GM21390 (cell line): ENCODE measurements around the gene SLC43A2.
"Not testable (repeated sequence)": the region's sequence is repeated elsewhere in the genome, so short reads cannot be mapped to it uniquely, and the experiment has no call there.

Source experiments
- ATAC-seq: cut with Tn5 transposase; IDR thresholded peaks from one replicate; pipeline ENCODE4 v1.9.1; 2021; ENCODE audit not compliant: unreplicated experiment

SLC43A2 gene

DNA sequence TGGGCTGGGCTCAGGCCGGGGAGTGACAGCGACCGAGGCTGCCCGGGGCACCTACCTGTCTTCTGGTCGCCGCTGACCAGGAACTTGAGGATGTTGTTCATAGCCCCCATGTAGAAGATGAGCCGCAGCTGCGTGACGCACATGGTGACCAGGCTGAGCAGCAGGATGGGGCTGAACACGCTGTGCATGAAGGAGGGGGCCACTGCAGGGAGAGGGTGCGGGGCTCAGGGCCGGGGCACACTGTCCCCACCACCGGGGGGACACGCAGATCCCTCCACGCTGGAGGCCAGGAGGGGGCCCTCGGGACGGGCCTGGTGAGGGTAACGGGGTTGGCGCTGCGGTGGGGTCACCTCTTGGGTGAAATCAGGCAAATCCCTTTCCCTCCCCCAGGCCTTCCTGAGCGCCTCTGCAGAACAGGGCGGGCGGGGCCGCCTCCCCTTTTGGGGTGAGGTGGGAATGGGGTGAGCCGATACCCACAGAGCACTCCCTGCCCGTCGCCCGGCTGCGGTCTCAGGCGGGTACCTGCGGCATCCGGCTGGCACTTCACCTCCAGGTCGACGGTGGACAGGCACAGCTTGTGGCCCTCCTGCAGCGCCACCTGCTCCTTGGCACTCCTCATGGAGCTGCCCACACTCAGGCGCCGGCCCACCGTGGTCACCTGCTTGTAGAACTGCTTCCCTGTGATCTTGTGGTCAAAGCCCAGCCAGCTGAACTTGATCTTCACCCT, 37.7 kb downstream of the SLC43A2 start:
- no peak for ATAC-seq

DNA sequence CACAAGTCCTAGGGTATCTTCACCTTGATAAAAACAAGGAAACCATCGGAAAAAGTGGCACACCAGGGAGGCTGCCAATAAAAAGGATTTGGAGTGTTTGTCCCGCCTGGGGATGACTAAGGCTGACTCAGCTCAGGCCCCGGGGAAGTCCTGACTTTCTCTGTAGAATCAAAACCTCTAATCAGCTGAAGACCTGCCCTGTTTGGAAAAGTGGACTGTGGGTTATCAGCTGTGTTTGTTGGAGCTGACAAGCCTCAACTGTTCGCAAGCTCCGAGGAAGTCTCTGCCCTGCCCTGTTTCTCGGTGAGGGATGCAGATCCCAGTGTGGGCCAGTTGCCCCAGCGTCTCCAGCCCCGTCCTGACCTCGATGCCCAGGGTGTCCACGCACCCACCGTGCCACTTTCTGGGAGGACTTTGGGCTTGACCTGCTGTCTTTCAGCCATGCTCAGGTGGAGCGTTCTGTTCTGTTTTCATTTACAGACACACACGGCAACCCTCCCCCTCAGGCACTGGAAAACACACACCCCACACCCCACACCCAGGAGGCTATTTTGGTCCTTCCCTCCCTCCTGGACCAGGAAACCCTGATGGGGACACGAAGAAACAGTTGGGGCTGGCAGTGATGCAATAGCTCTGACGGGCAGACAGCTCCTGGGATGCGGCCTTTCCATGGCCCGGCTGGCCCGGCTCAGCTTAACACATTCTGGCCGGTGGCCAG, 38.4 kb downstream of the SLC43A2 start:
- no peak for ATAC-seq

DNA sequence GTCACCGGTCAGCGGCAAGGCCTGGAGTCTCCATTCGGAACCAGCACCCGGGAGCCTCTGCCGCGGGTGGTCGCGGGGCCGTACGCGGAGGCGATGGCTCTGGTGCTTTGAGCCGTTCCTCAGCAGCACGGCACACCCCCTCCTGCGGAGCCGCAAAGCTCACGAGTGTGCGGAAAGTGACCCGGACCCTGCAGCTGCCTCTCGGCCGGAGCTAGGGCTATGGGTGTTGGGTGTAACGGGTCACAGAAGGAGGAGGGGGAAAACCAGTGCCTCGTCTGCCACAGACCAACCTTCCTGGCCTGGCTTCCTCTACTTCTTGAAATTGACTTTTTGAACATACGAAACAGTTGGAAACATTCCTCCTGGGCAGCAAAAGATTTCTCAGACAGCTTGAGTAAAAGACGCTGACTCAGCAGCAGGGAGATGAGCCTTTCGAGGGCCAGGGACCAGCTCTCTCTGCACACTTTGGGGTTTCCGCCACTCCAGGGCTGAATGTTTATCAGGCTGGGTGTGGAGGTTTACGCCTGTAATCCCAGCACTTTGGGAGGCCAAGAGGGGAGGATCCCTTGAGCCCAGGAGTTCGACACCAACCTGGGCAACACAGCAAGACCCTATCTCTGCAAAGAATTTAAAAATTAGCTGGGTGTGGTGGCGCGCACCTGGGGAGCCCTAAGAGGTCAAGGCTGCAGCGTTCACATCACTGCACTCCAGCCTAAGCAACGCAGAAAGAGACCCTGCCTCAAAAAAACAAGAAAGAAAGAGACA, 39.6 kb downstream of the SLC43A2 start:
- no peak for ATAC-seq

DNA sequence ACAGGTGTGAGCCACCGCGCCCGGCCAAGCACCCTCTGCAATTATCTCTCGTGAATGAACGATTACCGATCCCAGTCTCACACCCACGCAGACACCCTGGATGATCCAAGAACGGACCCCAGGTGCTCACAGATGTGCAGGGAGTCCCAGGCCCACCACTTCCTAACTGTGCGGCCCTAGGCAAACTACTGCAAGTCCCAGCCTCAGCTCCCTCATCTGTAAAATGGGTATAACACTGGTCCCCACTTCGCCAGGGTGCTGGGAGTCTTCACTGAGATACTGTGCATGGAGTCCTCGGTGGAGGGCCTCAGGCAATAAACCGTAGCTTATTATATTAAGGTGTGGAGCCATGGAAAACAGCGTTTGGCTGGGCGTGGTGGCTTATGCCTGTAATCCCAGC, 44.5 kb downstream of the SLC43A2 start:
- no peak for ATAC-seq

DNA sequence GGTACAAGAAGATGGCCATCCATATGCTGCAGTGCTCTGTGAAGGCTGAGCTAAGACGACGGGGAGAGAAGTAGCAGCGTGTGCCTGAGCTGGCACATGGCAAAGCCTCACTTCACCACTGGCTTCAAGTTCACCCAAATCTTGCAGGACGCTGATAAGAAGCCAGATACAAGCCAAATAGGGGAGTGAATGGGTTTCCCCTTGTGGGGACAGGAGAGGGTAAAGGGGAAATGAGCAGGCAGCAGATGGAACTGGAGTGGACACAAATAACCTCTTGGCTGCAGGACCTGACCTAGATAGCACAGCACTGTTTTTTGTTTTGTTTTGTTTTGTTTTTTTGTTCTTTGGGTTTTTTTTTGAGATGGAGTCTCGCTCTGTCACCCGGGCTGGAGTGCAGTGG, 45.1 kb downstream of the SLC43A2 start:
- ATAC-seq: no peak

DNA sequence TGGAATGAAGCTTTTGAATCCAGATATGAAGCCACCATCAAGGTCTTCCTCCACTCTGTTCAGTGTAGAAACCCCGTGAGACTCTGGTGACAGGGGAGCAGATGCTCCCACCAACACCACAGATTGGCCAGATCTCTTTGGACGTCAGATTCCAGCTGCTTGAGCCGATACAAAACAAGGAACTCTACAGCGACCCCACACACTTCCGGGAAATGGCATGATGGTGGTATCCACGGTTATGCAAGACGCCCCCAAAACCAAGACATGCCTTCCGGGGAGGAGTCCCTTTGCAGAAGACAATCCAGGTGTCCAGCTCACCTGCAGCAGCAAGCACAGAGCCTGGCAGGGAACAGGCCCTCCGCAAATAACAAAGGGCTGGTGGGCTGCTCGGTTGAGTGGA, 46.3 kb downstream of the SLC43A2 start:
- ATAC-seq: no peak

DNA sequence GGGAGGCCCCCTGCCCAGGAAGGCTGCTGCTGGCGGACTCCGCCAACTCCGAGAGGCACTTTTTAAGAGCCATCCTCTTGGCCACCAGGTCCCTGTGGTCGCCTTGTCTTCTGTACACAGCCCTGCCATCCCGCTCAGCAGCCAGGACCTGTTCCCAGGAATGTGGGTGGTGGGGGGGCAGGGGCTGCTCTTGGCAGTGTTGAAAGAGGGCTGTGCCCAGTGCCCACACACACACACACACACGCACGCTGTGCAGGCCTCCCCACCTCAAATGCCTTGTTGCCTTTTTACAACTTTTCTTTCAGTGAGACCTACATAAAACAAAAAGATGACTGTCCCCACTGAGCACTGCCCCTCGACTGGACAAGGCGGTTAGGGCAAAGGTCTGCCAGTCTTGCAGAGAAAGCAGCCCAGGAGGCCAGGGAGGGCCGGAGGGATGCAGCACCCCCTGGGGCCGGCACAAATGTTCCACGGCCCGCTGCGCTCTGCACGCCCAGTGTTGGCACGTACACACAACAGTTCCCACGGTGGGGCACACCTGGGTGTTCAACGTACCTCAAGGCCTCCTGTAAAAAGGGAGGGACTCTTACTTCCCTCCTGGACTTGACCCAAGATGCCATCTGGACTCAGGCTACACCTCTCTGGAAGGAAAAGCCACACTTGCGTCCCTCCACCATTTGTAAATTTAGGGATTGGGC, 47.5 kb downstream of the SLC43A2 start:
- no peak for ATAC-seq

DNA sequence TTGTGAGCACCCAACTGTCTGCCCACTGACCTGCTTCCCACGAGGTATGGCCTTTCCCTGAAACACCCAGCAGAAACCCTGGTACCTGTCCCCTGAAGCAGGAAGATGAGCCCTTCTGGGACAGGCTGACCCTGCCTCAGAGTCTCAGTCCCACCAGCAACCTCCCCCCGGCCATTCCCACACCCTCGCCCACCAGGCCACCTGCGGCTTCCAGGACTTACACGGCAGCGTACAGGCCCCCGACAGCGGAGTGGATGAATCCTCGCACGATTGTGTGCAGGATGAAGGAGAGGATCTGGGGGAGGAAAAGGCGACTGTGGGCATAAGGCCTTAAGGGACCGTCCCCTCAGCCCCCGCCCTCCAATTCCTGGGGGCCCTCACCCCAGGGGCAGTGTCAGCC, 50.6 kb downstream of the SLC43A2 start:
- no peak for ATAC-seq

DNA sequence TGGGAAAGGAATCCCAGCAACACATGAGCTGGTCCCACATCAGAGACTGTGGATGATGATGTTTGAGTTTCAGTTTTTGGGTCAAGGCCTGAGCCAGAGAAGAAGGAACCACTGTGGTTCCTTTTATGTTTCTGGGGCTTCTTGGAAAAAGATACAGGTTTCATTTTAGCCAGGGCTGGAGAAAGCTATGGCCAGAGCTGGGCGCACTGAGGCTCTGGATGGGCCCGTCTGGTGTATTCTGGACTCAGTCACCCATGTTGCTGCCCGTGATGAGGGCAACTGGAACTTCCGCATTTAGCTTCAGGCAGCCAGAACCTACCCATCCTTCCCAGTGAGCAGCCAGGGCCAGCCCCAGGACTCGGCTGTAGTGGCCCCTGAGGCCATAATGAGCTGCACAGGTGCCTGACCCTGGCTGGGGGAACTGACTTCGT, 51.0 kb downstream of the SLC43A2 start:
- no peak for ATAC-seq

DNA sequence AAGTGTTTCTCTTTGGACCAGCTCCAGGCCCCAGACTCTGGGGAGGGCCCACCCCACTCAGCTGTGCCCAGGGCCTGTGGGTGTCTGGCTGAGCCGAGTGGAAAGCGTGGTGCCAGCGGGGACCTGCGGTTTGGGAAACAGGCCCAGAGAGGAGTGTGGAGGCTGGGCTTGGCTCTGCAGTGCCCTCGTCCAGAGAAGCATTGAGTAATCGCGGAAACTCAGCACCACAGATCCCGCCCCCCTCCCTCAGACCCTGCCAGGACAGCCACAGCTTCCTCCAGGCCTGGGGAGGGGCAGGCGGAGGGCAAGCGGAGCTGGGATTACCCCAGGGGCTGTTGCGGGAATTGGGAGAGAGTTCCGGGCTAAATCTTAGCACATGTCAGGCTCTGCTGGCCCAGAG, 51.5 kb downstream of the SLC43A2 start:
- no peak for ATAC-seq

DNA sequence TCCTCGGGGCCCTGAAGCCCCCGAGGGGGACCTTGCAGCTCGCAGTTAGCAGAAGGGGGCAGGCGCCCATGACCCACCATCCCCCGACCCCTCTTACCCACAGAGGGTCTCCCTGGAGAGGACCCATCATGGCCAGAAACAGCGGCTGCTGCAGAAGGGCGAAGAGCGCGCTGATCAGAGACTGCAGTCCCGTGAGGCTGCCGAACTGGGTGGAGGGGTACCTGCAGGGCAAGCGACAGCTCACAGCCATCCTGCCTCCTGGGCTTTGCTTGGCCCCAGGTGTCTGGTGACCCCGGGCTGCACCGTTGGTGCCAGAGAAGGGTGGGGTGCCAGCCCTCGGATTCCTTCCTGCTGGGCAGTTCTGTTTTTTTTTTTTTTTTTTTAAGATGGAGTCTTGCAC, 52.1 kb downstream of the SLC43A2 start:
- no peak for ATAC-seq

DNA sequence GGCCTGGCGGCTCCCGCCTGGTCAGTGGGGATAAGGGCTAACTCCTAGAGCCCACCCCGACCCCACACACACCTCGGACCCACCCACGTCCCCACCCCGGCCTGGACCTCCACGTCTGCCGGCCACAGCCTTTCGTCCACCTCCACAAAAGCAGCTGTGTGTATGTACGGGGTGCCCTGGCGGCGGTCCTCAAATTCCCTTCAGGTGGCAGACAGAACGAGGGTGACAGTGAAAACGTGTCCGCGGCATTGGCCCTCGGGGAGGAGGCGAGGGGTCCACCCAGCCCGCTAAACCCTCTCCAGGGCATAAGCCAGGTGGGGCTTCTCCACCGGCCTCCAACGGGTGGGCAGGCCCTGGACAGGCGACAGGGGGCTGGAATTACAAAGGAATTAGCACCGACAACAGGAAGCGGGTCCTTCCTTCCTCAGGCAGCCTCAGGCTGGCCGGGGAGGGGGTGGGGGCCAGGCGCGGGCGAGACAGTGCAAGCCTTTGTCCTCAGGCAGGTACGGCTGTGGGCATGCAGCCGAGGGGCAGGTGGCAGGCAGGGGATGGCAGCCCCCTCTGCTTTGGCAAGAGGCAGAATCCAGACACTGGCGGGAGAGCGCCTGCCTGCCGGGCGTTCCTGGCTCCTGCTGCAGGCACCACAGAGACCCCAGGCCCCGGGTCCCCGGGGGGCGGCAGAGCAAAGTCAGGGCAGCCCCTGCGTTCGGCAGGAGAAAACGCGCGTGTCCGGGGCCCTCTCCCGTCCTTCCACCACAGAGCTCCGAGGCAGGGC, 53.8 kb downstream of the SLC43A2 start:
- no peak for ATAC-seq

DNA sequence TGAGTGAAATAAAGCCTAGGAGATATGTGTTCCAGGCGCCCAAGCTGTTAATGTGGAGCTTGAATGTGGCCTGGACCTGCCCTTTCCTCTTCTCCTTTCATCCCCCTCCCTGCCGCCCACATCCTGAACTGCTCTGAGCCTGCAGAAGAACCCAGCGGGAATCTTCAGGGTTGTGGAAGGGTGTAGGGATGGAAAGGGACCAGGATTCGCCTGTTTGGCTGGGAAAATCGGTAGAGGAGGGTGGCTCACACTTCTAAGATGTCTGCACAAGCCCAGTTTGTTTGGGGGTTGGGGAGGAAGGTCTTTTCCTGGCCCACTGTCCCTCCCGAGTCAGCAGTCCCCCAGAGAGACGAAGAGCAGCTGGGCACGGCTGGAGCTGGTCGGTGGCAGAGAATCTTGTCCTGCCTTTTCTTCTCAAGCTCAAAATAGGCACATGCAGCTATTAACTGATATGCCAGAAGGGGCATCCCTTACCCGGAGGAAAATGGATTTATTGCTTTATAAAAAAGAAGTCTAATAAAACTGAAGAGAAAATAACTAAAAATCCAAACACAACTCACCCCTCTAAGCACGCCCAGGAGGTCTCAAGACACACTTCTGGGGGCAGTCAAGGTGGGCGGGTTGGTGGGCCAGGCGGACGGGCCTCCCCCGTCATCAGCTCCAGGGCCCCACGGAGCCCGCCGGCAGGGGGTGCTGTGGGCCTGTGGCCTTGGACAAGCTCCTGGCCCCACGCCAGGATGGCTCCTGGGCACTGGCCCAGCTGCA, 54.5 kb downstream of the SLC43A2 start:
- ATAC-seq: no peak

DNA sequence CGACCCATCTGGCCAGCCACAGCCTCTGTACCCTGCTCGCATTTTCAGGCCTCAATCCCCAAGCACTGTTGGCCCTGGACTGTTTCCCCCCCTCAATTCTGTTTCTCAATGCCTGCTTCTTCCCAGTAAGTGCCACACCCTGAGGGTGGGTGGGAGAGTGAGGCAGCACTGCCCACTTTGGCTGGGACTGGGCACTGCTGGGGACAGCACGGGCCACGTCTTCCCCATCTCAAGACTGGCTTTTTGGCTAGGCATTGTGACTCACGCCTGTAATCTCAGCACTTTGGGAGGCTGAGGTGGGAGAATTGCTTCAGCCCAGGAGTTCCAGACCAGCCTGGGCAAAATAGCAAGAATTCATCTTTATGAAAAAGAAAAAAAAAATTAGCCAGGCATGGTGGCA, 56.0 kb downstream of the SLC43A2 start:
- ATAC-seq: not testable (repeated sequence)

DNA sequence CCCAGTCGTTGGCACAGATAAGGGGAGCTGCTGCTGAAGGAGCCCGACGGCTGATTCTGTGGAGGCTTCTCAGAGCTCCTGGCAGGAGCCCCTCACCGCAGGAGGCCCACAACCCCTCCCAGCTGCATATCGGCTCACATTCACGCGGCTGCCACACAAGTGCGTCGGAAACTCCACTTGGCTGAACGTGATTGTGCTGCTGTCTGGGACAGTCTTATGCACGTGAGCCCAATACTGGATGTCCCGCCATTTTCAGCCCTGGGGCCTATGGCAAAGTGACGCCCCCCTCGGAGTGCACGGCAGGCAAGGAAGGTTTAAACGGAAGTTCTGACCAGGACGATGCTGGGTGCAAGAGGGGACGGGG, 57.3 kb downstream of the SLC43A2 start:
- ATAC-seq: no peak

DNA sequence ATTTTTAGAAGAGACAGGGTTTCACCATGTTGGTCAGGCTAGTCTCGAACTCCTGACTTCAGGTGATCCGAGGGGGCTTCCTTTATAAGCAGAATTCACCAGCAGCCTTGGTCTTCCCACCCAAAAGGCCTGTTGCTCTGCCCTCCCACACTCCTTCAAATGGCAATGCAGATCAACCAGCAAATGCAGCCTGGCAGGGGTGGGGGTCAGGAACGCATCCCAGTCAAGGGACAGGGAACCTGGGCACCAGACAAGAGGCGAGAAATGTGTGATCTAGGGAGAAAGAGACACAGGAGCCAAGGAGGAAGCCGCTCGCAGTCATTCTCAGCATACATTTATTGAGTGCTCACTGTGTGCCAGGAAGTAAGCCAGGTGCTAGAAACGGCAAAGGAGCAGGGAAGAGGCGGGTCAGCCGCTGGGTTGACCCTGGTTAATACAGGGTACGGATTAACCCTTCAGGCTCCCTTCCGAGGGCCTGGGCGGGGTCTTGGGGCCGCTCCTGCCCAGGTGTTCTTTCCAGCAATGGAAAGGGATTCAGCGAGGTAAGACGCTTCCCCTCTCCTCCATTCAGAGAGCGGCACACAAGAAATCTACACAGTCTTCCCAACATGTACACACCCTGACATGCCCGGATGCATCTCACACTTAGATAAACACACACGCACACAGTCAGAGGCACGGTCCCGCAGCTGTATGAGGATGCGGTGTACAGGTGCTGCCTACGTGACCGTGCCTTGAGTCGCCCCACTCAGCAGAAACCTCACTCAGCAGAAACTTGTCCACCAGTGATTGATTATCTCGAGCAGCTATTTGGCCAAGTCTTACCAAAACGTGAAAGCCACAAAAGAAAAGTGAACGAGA, 59.5 kb downstream of the SLC43A2 start:
- no peak for ATAC-seq

DNA sequence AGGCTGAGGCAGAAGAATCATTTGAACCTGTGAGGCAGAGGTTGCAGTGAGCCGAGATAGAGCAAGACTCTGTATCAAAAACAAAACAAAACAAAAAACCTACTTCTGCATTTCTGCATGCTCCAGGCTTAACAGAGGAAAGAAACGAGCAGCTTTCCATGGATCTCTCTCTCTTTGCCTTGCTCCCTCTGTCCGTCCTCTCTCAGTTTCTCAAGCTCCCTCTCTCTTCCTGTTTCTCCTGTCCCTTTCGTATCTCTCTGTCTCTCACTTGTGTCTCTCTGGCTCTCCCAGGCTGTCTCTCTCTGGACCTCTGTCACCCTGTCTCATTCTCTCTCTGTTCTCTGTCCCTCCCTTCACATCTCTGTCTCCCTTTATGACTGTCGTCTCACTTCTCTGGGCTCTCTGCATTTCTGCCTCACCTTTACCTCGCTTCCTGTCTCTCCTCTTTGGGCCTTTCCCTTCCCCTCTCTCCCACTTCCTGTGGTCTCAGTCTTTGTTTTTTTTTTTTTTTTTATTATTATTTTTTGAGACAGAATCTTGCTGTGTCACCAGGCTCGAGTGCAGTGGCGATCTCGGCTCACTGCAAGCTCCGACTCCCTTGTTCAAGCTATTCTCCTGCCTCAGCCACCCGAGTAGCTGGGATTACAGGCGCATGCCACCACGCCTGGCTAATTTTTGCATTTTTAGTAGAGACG, 62.0 kb downstream of the SLC43A2 start:
- no peak for ATAC-seq

DNA sequence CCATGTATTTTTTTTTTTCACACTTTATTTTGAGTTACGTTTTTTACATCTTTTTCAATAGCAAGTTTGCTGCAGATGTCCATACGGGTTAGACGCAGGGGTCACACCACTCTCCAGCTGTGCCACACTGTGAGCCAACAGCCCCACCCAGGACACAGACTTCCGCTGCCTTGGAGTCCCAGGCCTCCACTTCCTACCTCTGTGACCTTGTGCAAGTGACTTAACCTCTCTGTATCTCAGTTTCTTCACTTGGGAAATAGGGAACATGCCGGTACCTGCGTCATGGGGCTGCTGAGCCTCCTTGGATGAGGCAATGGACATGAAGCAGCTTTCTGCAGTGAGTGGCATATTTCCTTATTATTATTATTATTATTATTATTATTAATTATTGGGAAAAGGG, 62.8 kb downstream of the SLC43A2 start:
- ATAC-seq: no peak
